ENCODE measurements around the gene ARHGAP1. TPM values are rescaled to one million over a fixed set of nuclear protein-coding genes. Genes with fewer than 3 reads are reported as not detected.

Gene ARHGAP1
- total and polyA plus RNA-seq, 2 of the 13 experiments (the other 11 are each of a cell fraction or from before 2014, with no cell fraction given) = 18.6 to 30.3 TPM

DNA sequence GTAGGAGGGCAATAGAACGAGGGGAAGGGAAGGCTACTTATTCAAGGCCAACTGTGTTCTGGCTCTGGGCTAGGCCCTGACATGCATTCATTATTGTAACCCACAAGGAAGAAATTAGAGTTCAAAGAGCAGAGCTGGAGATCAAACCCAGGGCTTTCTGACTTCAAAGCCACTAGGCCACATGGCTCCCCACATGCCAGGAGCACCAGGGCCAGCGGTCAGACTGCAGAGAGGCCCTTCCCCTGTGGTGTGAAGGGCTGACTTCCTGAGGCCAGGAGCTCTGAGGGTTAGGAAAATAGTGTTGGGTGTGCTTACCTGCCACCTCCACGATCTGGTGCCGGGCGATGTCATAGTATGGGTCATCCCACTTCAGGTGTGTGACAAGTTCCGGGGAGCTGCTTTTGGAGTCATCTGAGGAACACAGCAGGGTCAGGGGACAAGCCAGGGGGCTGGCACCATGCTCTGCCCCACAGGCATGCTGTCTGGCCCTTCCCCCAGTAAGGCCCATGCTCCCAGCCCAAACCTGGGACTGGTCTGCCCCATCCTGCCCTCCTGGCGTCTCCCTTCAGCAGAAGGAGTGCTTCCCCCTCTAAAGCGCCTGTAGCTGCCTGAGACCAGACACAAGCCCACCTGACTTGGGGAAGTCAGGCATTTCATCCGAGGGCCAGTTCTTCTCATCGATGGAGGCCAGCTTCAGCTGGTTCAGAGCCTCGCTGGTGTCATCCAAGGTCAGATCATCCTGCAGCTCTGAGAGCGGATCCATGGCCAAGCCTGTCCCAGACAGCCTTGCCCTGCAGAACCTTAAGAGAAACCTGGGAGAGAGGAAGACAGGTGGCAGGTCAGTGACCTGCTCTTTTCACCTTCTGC is 4.8 kb downstream of the ARHGAP1 start (continued):
- TF ChIP-seq, protein P1, sequence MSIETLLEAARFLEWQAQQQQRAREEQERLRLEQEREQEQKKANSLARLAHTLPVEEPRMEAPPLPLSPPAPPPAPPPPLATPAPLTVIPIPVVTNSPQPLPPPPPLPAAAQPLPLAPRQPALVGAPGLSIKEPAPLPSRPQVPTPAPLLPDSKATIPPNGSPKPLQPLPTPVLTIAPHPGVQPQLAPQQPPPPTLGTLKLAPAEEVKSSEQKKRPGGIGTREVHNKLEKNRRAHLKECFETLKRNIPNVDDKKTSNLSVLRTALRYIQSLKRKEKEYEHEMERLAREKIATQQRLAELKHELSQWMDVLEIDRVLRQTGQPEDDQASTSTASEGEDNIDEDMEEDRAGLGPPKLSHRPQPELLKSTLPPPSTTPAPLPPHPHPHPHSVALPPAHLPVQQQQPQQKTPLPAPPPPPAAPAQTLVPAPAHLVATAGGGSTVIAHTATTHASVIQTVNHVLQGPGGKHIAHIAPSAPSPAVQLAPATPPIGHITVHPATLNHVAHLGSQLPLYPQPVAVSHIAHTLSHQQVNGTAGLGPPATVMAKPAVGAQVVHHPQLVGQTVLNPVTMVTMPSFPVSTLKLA (IDR thresholded peaks at IDR 0.05) = peak; percentile 64
- TF ChIP-seq ZNF775 (CRISPR knock-in tag; IDR thresholded peaks at IDR 0.05; ENCODE audit: borderline replicate concordance) (no peak), ZNF768 (CRISPR knock-in tag; IDR thresholded peaks at IDR 0.05) (0 out of 2 replicates have a peak, but pooled peaks have one; percentile 29), CBX1 (IDR thresholded peaks at IDR 0.05; ENCODE audit: low read depth) (no peak), FIP1L1 (IDR thresholded peaks at IDR 0.05; ENCODE audit: borderline replicate concordance, insufficient read depth, low read depth, low read length) (no peak), XBP1 (CRISPR knock-in tag; IDR thresholded peaks at IDR 0.05) (no peak), ZFP36 (IDR thresholded peaks at IDR 0.05; ENCODE audit: borderline replicate concordance, low read depth, low read length, partially characterized antibody) (no peak), POLR2AphosphoS5 (IDR thresholded peaks at IDR 0.05; ENCODE audit: low read depth, low read length) (no peak; the same call in 1 of the 2 replicates), MYC (CRISPR knock-in tag; IDR thresholded peaks at IDR 0.05; ENCODE audit: borderline replicate concordance) (peak; percentile 83), ZNF629 (CRISPR knock-in tag; conservative IDR thresholded peaks at IDR 0.05) (peak; percentile 38; the same call in 1 of the 2 replicates), KLF6 (CRISPR knock-in tag; IDR thresholded peaks at IDR 0.05) (no peak), HOXD1 (CRISPR knock-in tag; IDR thresholded peaks at IDR 0.05) (no peak)
- TF ChIP-seq, protein P2, sequence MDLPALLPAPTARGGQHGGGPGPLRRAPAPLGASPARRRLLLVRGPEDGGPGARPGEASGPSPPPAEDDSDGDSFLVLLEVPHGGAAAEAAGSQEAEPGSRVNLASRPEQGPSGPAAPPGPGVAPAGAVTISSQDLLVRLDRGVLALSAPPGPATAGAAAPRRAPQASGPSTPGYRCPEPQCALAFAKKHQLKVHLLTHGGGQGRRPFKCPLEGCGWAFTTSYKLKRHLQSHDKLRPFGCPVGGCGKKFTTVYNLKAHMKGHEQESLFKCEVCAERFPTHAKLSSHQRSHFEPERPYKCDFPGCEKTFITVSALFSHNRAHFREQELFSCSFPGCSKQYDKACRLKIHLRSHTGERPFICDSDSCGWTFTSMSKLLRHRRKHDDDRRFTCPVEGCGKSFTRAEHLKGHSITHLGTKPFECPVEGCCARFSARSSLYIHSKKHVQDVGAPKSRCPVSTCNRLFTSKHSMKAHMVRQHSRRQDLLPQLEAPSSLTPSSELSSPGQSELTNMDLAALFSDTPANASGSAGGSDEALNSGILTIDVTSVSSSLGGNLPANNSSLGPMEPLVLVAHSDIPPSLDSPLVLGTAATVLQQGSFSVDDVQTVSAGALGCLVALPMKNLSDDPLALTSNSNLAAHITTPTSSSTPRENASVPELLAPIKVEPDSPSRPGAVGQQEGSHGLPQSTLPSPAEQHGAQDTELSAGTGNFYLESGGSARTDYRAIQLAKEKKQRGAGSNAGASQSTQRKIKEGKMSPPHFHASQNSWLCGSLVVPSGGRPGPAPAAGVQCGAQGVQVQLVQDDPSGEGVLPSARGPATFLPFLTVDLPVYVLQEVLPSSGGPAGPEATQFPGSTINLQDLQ (CRISPR knock-in tag; IDR thresholded peaks at IDR 0.05) = no peak
- TF ChIP-seq, protein P3, sequence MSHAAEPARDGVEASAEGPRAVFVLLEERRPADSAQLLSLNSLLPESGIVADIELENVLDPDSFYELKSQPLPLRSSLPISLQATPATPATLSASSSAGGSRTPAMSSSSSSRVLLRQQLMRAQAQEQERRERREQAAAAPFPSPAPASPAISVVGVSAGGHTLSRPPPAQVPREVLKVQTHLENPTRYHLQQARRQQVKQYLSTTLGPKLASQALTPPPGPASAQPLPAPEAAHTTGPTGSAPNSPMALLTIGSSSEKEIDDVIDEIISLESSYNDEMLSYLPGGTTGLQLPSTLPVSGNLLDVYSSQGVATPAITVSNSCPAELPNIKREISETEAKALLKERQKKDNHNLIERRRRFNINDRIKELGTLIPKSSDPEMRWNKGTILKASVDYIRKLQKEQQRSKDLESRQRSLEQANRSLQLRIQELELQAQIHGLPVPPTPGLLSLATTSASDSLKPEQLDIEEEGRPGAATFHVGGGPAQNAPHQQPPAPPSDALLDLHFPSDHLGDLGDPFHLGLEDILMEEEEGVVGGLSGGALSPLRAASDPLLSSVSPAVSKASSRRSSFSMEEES (CRISPR knock-in tag; IDR thresholded peaks at IDR 0.05) = peak; percentile 88
- TF ChIP-seq, protein P4, sequence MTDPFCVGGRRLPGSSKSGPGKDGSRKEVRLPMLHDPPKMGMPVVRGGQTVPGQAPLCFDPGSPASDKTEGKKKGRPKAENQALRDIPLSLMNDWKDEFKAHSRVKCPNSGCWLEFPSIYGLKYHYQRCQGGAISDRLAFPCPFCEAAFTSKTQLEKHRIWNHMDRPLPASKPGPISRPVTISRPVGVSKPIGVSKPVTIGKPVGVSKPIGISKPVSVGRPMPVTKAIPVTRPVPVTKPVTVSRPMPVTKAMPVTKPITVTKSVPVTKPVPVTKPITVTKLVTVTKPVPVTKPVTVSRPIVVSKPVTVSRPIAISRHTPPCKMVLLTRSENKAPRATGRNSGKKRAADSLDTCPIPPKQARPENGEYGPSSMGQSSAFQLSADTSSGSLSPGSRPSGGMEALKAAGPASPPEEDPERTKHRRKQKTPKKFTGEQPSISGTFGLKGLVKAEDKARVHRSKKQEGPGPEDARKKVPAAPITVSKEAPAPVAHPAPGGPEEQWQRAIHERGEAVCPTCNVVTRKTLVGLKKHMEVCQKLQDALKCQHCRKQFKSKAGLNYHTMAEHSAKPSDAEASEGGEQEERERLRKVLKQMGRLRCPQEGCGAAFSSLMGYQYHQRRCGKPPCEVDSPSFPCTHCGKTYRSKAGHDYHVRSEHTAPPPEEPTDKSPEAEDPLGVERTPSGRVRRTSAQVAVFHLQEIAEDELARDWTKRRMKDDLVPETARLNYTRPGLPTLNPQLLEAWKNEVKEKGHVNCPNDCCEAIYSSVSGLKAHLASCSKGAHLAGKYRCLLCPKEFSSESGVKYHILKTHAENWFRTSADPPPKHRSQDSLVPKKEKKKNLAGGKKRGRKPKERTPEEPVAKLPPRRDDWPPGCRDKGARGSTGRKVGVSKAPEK (CRISPR knock-in tag; IDR thresholded peaks at IDR 0.05; ENCODE audit: borderline replicate concordance) = no peak
- TF ChIP-seq, protein P5, sequence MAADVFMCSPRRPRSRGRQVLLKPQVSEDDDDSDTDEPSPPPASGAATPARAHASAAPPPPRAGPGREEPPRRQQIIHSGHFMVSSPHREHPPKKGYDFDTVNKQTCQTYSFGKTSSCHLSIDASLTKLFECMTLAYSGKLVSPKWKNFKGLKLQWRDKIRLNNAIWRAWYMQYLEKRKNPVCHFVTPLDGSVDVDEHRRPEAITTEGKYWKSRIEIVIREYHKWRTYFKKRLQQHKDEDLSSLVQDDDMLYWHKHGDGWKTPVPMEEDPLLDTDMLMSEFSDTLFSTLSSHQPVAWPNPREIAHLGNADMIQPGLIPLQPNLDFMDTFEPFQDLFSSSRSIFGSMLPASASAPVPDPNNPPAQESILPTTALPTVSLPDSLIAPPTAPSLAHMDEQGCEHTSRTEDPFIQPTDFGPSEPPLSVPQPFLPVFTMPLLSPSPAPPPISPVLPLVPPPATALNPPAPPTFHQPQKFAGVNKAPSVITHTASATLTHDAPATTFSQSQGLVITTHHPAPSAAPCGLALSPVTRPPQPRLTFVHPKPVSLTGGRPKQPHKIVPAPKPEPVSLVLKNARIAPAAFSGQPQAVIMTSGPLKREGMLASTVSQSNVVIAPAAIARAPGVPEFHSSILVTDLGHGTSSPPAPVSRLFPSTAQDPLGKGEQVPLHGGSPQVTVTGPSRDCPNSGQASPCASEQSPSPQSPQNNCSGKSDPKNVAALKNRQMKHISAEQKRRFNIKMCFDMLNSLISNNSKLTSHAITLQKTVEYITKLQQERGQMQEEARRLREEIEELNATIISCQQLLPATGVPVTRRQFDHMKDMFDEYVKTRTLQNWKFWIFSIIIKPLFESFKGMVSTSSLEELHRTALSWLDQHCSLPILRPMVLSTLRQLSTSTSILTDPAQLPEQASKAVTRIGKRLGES (CRISPR knock-in tag; IDR thresholded peaks at IDR 0.05; ENCODE audit: borderline replicate concordance) = 0 out of 2 replicates have a peak, but pooled peaks have one; percentile 66

All from HepG2 (cell line).